Left ventricle myocardium inferior (tissue), 1 donor: Measurements from ENCODE around the gene CELSR2. TPM values are rescaled to one million over a fixed set of nuclear protein-coding genes. Genes with fewer than 3 reads are reported as not detected.

Experiments used
- DNase-seq: peaks from one replicate; pipeline ENCODE4 v3.0.0-alpha.2; 2020
- H3K27ac ChIP-seq: fragments of 200-600 bp; replicated peaks from 2 replicates; pipeline ENCODE4 v1.8.0; 2021
- H3K27me3 ChIP-seq: fragments of 200-600 bp; 2 replicates; pipeline ENCODE4 v1.8.0; 2021; ENCODE audit warnings: low read depth
- H3K36me3 ChIP-seq: fragments of 200-600 bp; 2 replicates; pipeline ENCODE4 v1.8.0; 2021
- H3K4me1 ChIP-seq: fragments of 200-600 bp; 2 replicates; pipeline ENCODE4 v1.8.0; 2021
- H3K4me3 ChIP-seq: fragments of 200-600 bp; 2 replicates; pipeline ENCODE4 v1.8.0; 2021; ENCODE audit warnings: mild to moderate bottlenecking, moderate library complexity
- H3K9me3 ChIP-seq: fragments of 200-600 bp; replicated peaks from 2 replicates; pipeline ENCODE4 v1.8.0; 2021
- intact Hi-C: fragments of 100-400 bp; cut with micrococcal nuclease; formaldehyde crosslinking; loops from one replicate; pipeline ENCODE4 v1.11.0; 2022
- total RNA-seq: library from RNA; stranded (reverse); fragmentation: NEBNext Ultra II Directional; extraction: Animal tissue kit (Norgen Biotek cat#: 25700); gene quantifications from one replicate; pipeline ENCODE4 v1.2.1, GENCODE V29; 2021
- TF ChIP-seq, protein P1 (sequence below): fragments of 200-600 bp; IDR thresholded peaks from 2 replicates; pipeline ENCODE4 v1.8.0; 2021; ENCODE audit warnings: antibody characterized with exemption, mild to moderate bottlenecking, borderline replicate concordance
- donor health status: DM: no; HTN: yes; CAD: no; lungs with severe emphysema.

Gene CELSR2
- total RNA-seq, 1 donor from 2014 or later: 4.2 TPM

- H3K9me3 ChIP-seq: no peaks in the 10 kb centered on the region
- DNase-seq: no peak
- no peaks in the 10 kb centered on the region for H3K36me3 ChIP-seq
- peak overlapping the region; percentile 9 for H3K4me3 ChIP-seq
- H3K4me1 ChIP-seq: peaks cover 34% of the 10 kb centered on the region
- intact Hi-C loops: no loop called here
- H3K27ac ChIP-seq: peak overlapping the region; percentile 79
- peaks cover 13% of the 10 kb centered on the region for H3K27me3 ChIP-seq
- TF ChIP-seq, protein P1, sequence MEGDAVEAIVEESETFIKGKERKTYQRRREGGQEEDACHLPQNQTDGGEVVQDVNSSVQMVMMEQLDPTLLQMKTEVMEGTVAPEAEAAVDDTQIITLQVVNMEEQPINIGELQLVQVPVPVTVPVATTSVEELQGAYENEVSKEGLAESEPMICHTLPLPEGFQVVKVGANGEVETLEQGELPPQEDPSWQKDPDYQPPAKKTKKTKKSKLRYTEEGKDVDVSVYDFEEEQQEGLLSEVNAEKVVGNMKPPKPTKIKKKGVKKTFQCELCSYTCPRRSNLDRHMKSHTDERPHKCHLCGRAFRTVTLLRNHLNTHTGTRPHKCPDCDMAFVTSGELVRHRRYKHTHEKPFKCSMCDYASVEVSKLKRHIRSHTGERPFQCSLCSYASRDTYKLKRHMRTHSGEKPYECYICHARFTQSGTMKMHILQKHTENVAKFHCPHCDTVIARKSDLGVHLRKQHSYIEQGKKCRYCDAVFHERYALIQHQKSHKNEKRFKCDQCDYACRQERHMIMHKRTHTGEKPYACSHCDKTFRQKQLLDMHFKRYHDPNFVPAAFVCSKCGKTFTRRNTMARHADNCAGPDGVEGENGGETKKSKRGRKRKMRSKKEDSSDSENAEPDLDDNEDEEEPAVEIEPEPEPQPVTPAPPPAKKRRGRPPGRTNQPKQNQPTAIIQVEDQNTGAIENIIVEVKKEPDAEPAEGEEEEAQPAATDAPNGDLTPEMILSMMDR: no peak
Observed at GRCh38 chr1:109253803-109254620, 4.7 kb downstream of the CELSR2 start.

- H3K36me3 ChIP-seq: no peaks in the 10 kb centered on the region
- DNase-seq: no peak
- TF ChIP-seq, protein P1: no peak
- intact Hi-C loops: no loop called here
- peak overlapping the region; percentile 9 for H3K4me3 ChIP-seq
- no peaks in the 10 kb centered on the region for H3K9me3 ChIP-seq
- peak overlapping the region; percentile 79 for H3K27ac ChIP-seq
- peaks cover 10% of the 10 kb centered on the region for H3K27me3 ChIP-seq
- peaks cover 30% of the 10 kb centered on the region for H3K4me1 ChIP-seq
Observed at GRCh38 chr1:109254621-109255096, 5.3 kb downstream of the CELSR2 start.

GRCh38 chr1:109255097-109255651 is 5.8 kb downstream of the CELSR2 start:
- intact Hi-C loops: no loop called here
- DNase-seq: no peak
- Histone ChIP-seq H3K4me1 (peaks cover 25% of the 10 kb centered on the region), H3K4me3 (no peak overlapping the region), H3K27ac (peak overlapping the region; percentile 79), H3K9me3 (no peaks in the 10 kb centered on the region), H3K36me3 (no peaks in the 10 kb centered on the region), H3K27me3 (peaks cover 5% of the 10 kb centered on the region)
- TF ChIP-seq, protein P1: no peak

- TF ChIP-seq, protein P1: no peak
- H3K9me3 ChIP-seq: no peaks in the 10 kb centered on the region
- intact Hi-C loops: no loop called here
- H3K27ac ChIP-seq: no peak overlapping the region
- no peaks in the 10 kb centered on the region for H3K27me3 ChIP-seq
- no peaks in the 10 kb centered on the region for H3K36me3 ChIP-seq
- DNase-seq: no peak
- no peak overlapping the region for H3K4me3 ChIP-seq
- peaks cover 23% of the 10 kb centered on the region for H3K4me1 ChIP-seq
Observed at GRCh38 chr1:109255678-109256077, 6.3 kb downstream of the CELSR2 start.

DNA sequence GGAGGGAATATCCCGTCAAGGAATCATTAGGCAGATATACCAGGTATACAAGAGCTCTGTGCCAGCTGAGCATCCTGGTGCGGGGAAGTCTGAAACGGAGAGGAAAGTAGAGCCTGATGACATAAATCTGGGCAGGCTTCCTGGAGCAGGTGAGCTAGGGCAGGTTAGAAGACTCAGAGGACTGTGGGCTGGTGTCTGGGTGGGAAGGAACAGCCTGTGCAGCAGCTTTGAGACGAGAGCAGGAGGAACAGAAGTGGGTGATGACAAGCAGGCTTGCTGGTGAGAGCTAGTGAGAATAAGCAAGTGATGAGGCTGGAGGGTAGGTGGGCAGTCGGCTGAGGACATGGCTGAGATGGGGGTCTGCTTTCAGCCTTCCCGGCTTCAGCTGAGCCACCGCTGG is 6.7 kb downstream of the CELSR2 start:
- Histone ChIP-seq H3K9me3 (no peaks in the 10 kb centered on the region), H3K27ac (no peak overlapping the region), H3K4me3 (no peak overlapping the region), H3K36me3 (no peaks in the 10 kb centered on the region), H3K4me1 (peaks cover 23% of the 10 kb centered on the region), H3K27me3 (no peaks in the 10 kb centered on the region)
- DNase-seq: no peak
- TF ChIP-seq, protein P1: no peak
- intact Hi-C loops: no loop called here
